GM18951 (cell line): ENCODE measurements around the gene BBLN.
"Not testable (repeated sequence)": the region's sequence is repeated elsewhere in the genome, so short reads cannot be mapped to it uniquely, and the experiment has no call there.

ENCODE experiments used
- POLR2A ChIP-seq: IDR thresholded peaks from 4 replicates; pipeline ENCODE4 v1.6.1; 2011; ENCODE audit warnings: mild to moderate bottlenecking; ENCODE audit not compliant: insufficient read length, insufficient read depth; ENCODE audit errors: extremely low read depth
- in situ Hi-C: fragments of 300-500 bp; cut with MboI; formaldehyde crosslinking; loops from one replicate; pipeline ENCODE4 v1.12.0; 2022; ENCODE audit warnings: low sequenced_read_pairs, mixed read lengths, inconsistent platforms; ENCODE audit not compliant: unreplicated experiment

BBLN gene, protein sequence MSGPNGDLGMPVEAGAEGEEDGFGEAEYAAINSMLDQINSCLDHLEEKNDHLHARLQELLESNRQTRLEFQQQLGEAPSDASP

DNA sequence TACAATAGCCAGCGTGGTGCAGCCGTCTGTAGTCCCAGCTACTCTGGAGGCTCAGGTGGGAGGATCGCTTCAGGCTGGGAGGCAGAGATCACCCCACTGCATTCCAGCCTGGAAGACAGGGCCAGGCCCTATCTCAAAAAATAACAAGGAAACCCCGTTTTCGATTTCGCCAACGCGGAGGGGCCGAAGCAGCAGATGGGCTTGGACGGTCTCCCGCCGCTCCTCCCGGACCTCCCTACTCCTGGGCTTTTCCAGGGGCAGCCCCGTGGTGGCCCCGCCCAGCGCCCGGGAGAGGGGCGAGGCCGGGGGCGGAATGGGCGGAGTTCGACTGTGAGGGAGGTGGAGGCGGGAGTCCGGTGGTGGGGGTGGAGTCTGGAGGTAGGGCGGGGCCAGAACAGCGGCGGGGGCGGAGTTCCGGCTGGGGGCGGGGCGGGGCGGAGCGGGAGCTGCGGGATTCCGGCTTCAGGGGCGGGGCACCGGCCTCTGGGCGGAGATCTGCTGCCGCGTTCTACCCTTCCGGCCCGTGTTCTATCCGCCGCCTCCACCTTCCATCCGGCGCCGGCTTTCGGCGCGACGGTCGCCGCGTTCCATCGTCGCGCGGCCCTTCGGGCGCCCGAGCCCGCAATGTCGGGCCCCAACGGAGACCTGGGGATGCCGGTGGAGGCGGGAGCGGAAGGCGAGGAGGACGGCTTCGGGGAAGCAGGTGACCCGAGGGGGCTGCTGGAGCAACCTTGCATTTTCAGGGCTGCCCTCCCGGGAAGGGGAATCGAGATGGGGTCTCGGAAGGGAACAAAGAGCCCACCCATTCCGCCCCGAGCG, at the start of gene BBLN:
BBLN (plus strand) TSS at position 482 of the 819 bp plus-strand sequence; CDS start at position 625, 143 bp downstream.
- TF ChIP-seq POLR2A = peak; percentile 95
- in situ Hi-C loops = no loop called here

GRCh38 chr9:128111726-128112125, 48.3 kb upstream of the BBLN start:
- in situ Hi-C loops = not testable (repeated sequence)

DNA sequence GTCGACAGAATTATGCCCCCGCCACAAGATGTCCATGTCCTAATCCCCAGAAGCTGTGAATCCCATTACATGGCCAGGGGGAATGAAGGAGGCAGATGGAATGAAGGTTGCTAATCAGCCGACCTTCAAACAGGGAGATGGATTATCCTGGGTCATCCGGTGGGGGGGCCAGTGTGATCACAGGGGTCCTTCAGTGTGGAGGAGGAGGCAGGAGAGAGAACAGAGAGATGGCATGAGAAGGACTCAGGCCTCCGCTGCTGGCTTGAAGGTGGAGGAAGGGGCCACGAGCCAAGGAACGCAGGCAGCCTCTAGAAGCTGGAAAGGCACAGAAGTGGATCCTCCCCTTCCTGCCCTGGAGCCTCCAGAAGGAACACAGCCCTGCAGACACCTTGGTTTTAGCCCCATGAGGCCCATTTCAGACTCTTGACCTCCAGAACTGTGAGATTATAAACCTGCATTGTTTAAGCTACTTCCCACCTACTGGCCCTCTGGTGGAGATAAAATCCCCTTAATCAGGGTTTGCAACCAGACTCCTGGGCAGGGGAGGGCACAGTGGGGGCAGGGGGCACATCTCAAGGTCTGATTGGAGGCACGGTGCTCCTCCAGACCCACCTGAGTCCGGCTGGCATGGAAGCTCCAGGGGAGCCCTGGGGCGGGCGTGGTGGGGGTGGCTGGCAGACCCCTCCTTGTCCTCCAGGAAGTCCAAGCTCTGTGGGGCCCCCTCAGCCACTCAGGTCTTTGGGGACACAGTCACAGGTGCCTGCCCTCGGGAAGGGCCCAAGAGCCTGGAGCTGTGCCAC, 46.3 kb upstream of the BBLN start:
- in situ Hi-C loops = no loop called here
- TF ChIP-seq POLR2A = no peak

DNA sequence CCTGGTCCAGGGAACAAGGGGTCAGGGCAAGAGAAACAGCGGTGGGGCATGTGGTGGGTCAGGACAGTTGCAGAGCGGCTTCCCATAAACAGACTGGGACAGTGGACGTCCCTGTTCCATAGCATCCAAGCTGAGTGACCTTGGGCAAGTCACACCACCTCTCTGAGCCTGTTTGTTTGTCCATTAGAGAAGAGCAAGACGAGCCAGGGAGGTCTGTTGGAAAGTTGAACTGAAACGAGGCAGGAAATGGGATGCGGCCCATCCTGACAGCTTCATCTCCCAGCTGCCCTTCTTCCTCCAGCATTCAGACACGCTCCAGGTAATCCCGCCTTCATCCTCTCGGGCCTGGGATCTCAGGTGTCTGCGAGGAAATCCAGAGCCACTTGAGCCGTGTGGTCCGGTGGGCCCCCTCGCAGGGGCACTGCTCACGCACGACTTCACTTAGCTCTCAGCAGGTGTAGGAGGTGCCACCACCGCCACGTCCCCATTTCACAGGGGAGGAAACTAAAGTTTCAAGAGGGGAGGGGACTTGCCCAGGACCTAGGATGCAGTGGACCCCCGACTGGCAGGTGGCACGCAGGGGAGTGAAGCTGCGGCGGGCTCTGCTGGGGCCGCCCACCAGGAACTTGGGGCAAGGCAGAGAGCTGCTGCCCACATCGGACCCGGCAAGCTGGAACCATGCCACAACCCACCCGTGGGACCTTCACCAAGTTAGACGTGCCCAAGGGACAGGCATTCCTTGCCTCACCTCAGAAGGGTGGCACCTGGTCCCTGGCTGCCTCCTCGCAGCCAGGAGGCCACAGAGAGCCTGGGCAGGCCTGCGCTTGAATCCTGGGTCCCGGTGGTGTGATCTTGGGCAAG, 45.5 kb upstream of the BBLN start:
- in situ Hi-C loops = no loop called here
- TF ChIP-seq POLR2A = no peak

DNA sequence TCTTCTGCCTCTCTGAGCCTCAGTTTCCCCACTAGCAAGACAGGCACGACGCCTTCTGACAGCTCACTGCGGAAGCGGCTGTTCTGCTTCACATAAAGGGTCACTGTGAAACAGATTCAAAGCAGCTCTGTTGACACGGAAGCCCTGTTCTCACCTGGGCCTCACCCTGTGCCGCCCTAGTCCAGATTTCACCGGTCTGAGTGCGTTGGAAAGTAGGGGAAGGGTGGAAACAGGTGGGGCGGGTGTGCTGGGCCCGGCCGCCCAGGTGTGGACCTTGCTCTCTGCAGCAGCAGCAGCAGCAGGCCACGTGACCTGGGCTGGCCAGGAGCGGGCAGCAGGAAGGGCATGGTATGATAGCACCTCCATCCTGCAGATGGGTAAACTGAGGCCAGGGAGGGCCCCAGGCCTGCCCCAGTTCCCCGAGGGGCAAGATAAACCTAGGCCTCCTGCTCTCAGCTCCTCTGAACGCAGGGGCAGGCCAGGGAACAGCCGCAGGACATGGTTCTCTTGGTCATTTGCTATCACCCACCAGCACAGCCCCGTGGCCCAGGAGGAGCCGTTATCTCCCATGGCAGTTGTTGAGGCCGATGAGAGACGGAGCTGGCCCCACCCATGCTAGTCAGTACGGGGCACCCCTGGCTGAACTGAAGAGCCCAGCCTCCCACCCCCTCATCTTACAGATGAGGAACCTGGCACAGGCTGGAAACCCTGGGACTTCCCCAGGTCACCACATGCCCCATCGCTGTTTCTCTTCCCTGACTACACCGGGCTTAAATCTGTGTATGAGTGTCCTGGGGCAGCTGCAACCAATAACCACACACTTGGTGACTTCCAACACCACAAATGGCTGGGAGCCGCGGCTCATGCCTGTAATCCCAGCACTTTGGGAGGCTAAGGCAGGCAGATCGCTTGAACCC, 44.6 kb upstream of the BBLN start:
- no peak for TF ChIP-seq POLR2A
- in situ Hi-C loops = no loop called here

DNA sequence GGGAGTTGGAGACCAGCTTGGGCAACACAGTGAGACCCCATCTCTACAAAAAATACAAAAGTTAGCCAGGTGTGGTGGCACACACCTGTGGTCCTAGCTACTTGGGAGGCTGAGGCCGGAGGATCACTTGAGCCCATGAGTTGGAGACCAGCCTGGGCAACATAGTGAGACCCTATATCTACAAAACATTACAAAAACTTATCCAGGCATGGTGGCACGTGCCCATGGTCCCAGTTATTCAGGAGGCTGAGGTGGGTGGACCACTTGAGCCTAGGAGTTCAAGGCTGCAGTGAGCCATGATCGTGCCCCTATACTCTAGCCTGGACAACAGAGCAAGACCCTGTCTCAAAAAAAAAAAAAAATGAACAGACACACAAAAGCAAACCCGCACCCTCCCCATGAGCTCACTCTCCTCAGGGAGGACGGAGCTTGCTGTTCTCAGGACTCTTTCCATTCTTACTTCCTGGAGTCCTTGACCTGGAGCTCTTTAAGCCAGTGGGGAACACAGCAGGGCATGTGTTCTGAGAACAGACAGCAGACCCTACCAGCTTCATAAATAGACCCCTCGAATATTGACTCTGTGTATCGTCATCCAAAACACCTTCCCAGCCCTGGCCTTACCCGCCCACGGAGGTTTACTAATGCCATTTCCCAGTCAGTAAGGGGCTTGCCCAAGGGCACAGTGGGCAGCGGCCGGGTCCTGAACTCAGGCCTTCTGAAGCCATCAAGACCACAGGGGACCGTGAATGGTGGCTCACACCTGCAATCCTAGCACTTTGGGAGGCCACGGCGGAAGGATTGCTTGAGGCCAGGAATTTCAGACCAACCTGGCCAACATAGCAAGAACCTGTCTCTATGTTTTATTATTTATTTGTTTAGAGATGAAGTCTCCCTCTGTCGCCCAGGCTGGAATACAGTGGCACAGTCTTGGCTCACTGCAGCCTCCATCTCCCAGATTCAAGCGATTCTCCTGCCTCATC, 43.7 kb upstream of the BBLN start:
- TF ChIP-seq POLR2A = no peak
- in situ Hi-C loops = no loop called here

- TF ChIP-seq POLR2A = no peak
- in situ Hi-C loops = no loop called here
Observed at GRCh38 chr9:128117613-128118471, 42.2 kb upstream of the BBLN start.

- in situ Hi-C loops = no loop called here
- no peak for TF ChIP-seq POLR2A
Observed at GRCh38 chr9:128118472-128118857, 41.6 kb upstream of the BBLN start.

DNA sequence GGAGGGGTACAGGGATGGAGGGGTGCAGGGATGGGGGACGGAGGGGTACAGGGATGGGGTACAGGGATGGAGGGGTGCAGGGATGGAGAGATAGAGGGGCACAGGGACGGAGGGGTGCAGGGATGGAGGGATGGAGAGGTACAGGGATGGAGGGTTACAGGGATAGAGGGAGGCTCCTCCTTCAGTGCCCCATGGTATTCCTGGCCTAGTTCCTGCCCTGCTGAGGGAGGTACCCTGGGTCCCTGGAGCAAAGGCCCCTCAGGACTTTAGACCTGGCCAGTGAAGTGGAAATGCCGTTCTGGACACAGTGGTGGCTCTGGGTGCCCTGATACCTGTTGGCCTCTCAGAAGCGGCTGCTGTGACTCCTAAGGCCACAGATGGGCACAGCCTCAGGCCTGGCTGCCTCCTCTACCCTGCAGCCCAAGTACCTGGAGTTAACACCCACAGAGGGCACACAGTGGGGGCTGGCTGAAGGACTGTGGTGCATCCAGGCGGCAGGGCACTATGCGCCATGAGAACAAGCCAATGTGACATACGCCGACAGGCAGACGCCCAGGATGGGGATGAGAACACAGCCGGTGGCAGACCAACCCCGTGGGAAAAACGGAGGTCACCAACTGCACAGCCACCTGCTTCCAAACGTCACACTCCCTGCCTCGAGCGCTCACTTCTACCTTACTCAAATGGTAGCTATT, 40.9 kb upstream of the BBLN start:
- no peak for TF ChIP-seq POLR2A
- in situ Hi-C loops = no loop called here

DNA sequence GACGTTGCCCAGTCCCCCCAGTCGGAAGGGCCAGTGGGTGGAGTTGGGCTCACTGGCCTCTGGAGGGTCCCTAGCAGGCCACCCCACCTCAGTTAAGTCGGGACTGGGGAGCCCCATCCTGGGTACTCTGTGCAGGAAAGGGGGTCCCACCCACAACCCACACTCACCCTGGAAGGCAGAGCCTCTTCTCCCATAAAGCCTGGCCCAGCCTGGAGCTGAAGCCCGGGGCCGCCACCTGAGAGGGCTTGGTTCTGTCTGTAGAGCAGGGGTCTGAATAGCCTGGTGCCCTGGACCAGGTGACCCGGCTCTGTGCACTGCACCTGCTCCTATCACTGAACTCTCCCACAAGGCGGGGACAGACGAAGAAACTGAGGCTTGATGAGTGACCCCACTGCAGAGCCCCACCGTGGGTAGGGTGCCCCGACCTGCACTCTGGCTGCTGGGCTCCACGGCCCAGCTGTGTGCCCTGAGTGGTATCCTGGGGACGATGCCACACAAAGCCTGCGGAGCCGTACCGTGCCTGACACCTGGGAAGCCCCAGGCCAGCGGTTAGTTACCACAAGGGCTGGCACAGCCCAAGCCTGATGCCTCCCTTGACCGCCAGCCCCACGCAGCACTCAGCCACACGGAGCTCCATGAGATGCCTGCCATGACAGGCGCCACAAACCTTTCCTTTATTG, 39.9 kb upstream of the BBLN start:
- in situ Hi-C loops = no loop called here
- no peak for TF ChIP-seq POLR2A
